Parathyroid adenoma (tissue), 2 donors: ENCODE measurements around the gene FBXO48.

Experiments used
- H2AFZ ChIP-seq: fragments of 300-600 bp; sonication (generic); one replicate; pipeline ENCODE4 v1.7.0; 2017; ENCODE audit warnings: antibody characterized with exemption, mild to moderate bottlenecking
- H3K27ac ChIP-seq: fragments of 300-600 bp; sonication (generic); one replicate; pipeline ENCODE4 v1.7.0; 2017
- H3K27me3 ChIP-seq: fragments of 300-600 bp; sonication (generic); one replicate; pipeline ENCODE4 v1.7.0; 2017; ENCODE audit warnings: low read length; ENCODE audit not compliant: control insufficient read depth, insufficient read depth
- H3K36me3 ChIP-seq: fragments of 300-600 bp; sonication (generic); one replicate; pipeline ENCODE4 v1.7.0; 2017; ENCODE audit warnings: low read length; ENCODE audit not compliant: control insufficient read depth, insufficient read depth
- H3K4me1 ChIP-seq: fragments of 300-600 bp; sonication (generic); one replicate; pipeline ENCODE4 v1.7.0; 2017; ENCODE audit warnings: control low read depth
- H3K4me2 ChIP-seq: fragments of 300-600 bp; sonication (generic); one replicate; pipeline ENCODE4 v1.7.0; 2017; ENCODE audit warnings: low read length
- H3K4me3 ChIP-seq: fragments of 300-600 bp; sonication (generic); one replicate; pipeline ENCODE4 v1.7.0; 2017; ENCODE audit warnings: low read depth, low read length
- H3K79me2 ChIP-seq: fragments of 300-600 bp; sonication (generic); one replicate; pipeline ENCODE4 v1.7.0; 2017; ENCODE audit warnings: control low read depth
- H3K9ac ChIP-seq: fragments of 300-600 bp; sonication (generic); one replicate; pipeline ENCODE4 v1.7.0; 2017; ENCODE audit warnings: mild to moderate bottlenecking
- H3K9me3 ChIP-seq: fragments of 300-600 bp; sonication (generic); one replicate; pipeline ENCODE4 v1.7.0; 2017; ENCODE audit warnings: low read length; ENCODE audit not compliant: control insufficient read depth
- TF ChIP-seq, protein P1 (sequence below): fragments of 300-600 bp; sonication (generic); IDR thresholded peaks from one replicate; pipeline ENCODE4 v1.7.0; 2017; ENCODE audit warnings: antibody characterized with exemption, mild to moderate bottlenecking
- donor health status: primary hyperparathyroidism.

The FBXO48 gene

DNA sequence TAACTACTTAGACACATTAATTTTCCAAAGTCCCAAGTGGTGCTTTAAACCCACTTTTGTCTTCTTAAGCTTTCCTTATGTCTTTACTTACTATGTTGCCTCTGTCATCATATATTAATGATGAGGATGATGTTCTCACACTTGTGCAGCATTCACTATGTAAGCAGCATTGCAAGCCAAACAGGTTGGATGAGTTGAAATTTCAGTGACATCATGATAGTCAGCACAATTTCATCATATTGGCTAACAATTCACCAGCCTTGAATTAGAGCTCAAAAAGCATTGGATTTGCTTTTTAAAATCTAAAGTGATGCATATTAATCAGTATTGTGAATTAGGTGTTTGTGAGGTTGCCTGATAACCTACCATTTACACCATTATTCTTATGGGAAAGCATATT is 8.0 kb upstream of the FBXO48 start:
- Histone ChIP-seq H3K4me1 (no peaks in the 10 kb centered on the region), H3K4me2 (no peak overlapping the region), H3K79me2 (no peaks in the 10 kb centered on the region), H3K36me3 (no peaks in the 10 kb centered on the region), H3K27ac (no peak overlapping the region), H3K27me3 (no peaks in the 10 kb centered on the region), H3K9ac (no peak overlapping the region), H3K4me3 (no peak overlapping the region), H2AFZ (no peak overlapping the region), H3K9me3 (no peaks in the 10 kb centered on the region)
- TF ChIP-seq, protein P1, sequence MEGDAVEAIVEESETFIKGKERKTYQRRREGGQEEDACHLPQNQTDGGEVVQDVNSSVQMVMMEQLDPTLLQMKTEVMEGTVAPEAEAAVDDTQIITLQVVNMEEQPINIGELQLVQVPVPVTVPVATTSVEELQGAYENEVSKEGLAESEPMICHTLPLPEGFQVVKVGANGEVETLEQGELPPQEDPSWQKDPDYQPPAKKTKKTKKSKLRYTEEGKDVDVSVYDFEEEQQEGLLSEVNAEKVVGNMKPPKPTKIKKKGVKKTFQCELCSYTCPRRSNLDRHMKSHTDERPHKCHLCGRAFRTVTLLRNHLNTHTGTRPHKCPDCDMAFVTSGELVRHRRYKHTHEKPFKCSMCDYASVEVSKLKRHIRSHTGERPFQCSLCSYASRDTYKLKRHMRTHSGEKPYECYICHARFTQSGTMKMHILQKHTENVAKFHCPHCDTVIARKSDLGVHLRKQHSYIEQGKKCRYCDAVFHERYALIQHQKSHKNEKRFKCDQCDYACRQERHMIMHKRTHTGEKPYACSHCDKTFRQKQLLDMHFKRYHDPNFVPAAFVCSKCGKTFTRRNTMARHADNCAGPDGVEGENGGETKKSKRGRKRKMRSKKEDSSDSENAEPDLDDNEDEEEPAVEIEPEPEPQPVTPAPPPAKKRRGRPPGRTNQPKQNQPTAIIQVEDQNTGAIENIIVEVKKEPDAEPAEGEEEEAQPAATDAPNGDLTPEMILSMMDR: no peak

DNA sequence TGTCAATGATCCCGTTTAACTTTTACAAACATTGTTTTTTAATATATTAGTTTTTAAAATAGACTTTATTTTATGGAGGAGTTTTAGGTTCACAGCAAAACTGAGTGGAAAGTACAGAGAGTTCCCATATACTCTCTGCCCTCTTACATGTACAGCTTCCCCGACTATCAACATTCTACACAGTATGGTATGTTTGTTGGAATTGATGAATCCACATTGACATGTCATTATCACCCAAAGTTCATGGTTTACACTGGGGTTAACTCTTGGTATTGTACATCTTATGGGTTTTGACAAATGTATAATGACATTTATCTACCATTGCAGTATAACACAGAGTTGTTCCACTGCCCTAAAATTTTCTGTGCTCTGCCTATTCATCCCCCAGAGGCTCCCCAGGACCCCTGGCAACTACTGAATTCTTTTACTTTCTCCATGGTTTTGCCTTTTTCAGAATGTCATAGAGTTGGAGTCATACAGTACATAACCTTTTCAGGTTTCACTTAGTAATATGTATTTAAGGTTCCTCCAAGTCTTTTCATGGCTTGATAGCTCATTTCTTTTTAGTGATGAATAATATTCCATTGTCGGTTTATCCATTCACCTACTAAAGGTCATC is 5.8 kb upstream of the FBXO48 start:
- H3K9me3 ChIP-seq: no peaks in the 10 kb centered on the region
- H3K9ac ChIP-seq: no peak overlapping the region
- H3K4me3 ChIP-seq: no peak overlapping the region
- no peaks in the 10 kb centered on the region for H3K27me3 ChIP-seq
- TF ChIP-seq, protein P1: no peak
- H3K27ac ChIP-seq: no peak overlapping the region
- H2AFZ ChIP-seq: no peak overlapping the region
- no peak overlapping the region for H3K4me2 ChIP-seq
- no peaks in the 10 kb centered on the region for H3K36me3 ChIP-seq
- H3K79me2 ChIP-seq: no peaks in the 10 kb centered on the region
- H3K4me1 ChIP-seq: no peaks in the 10 kb centered on the region

DNA sequence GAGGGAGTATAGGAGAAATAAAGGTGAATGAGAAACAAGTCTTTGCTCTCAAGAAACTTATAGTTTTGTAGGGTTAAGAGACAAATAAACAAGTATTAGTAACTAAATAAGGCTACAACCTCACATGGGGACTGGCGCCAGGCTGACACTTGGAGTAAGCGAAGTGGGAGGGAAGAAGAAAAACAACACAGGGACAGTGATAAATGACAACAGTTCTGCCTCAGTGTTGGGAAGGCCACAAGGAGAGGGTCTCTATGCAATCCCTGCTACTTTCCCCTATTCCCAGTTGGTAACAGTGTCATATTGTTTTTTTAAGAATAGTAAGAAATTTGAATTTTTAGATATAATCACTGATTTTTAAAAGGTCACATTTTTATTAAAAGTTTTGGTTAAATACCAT is 4.3 kb upstream of the FBXO48 start:
- no peak overlapping the region for H3K27ac ChIP-seq
- no peaks in the 10 kb centered on the region for H3K9me3 ChIP-seq
- H2AFZ ChIP-seq: no peak overlapping the region
- H3K4me1 ChIP-seq: peaks cover 3% of the 10 kb centered on the region
- no peaks in the 10 kb centered on the region for H3K27me3 ChIP-seq
- H3K4me3 ChIP-seq: no peak overlapping the region
- H3K79me2 ChIP-seq: no peaks in the 10 kb centered on the region
- H3K9ac ChIP-seq: no peak overlapping the region
- H3K36me3 ChIP-seq: no peaks in the 10 kb centered on the region
- no peak overlapping the region for H3K4me2 ChIP-seq
- TF ChIP-seq, protein P1: no peak

DNA sequence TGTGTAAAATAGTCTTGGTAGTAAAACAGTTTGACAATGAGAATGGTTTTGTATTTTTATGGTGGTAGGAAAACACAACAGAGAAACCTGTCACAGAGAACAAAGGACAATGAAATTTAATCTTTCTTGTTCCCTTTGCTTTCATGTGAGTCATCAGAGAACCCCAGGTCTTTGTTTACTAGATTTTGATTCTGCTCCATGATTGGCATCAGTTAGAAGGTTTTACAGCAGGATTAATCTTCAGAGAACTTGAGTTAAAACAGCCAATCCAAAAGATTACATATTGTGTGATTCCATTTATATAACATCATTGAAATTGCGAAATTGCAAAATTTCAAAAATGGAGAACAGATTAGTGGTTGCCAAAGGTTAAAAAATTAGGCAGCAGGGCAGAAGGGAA is 2.8 kb upstream of the FBXO48 start:
- no peak overlapping the region for H3K9ac ChIP-seq
- no peak overlapping the region for H3K27ac ChIP-seq
- no peaks in the 10 kb centered on the region for H3K9me3 ChIP-seq
- H3K4me2 ChIP-seq: no peak overlapping the region
- H3K4me1 ChIP-seq: peaks cover 7% of the 10 kb centered on the region
- no peaks in the 10 kb centered on the region for H3K79me2 ChIP-seq
- H2AFZ ChIP-seq: no peak overlapping the region
- TF ChIP-seq, protein P1: no peak
- no peaks in the 10 kb centered on the region for H3K27me3 ChIP-seq
- no peak overlapping the region for H3K4me3 ChIP-seq
- H3K36me3 ChIP-seq: no peaks in the 10 kb centered on the region

DNA sequence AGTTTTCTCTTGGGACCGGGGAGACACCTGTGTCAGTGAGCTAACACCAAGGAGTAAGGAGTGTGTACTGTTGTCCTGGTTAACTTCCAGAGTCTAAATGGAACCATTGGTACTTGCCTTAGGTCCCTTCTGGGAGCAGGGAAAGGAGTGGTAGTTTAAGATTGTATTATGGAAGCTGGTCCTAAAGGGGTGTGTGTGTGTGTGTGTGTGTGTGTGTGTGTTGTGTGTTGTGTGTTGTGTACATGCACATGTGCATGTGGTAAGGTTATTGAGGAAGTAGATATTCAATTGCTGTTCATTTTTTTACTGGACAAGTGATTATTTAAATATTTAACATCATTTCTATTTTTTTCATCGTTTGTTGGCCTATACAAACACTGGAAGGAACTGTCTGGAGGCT is 1.7 kb upstream of the FBXO48 start:
- H2AFZ ChIP-seq: no peak overlapping the region
- H3K9me3 ChIP-seq: no peaks in the 10 kb centered on the region
- no peaks in the 10 kb centered on the region for H3K27me3 ChIP-seq
- TF ChIP-seq, protein P1: no peak
- H3K4me3 ChIP-seq: no peak overlapping the region
- H3K4me1 ChIP-seq: peaks cover 7% of the 10 kb centered on the region
- no peaks in the 10 kb centered on the region for H3K79me2 ChIP-seq
- H3K9ac ChIP-seq: no peak overlapping the region
- no peak overlapping the region for H3K4me2 ChIP-seq
- H3K27ac ChIP-seq: no peak overlapping the region
- no peaks in the 10 kb centered on the region for H3K36me3 ChIP-seq
